C4-2B (cell line): ENCODE measurements around the gene FBXW9.

Experiments
- ZFX ChIP-seq: fragments of 450-650 bp; IDR thresholded peaks from 2 replicates; pipeline ENCODE4 v1.6.1; 2017
- TF ChIP-seq, protein P1 (sequence below): fragments of 450-650 bp; conservative IDR thresholded peaks from 2 replicates; pipeline ENCODE4 v1.5.1; 2017; ENCODE audit warnings: mild to moderate bottlenecking

DNA sequence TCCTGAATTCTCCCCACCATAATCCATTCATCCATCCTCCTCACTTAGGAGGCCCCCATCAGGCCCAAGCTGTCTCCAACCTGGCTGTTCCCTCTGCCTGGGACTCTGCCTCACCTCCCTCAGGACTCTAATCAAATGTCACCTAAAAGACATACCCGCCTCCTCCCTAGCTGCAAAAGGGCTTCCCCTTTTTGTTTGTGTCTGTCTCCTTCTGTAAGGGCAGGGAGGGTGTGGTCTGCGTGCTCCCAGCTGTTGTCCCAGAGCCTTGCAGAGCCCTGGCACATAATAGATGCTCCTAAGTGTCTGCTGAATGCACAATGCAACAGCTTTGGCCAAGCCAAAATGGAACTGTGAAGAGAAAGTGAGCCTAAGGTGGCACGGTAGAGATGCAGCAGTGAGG is 33.6 kb upstream of the FBXW9 start:
- TF ChIP-seq, protein P1, sequence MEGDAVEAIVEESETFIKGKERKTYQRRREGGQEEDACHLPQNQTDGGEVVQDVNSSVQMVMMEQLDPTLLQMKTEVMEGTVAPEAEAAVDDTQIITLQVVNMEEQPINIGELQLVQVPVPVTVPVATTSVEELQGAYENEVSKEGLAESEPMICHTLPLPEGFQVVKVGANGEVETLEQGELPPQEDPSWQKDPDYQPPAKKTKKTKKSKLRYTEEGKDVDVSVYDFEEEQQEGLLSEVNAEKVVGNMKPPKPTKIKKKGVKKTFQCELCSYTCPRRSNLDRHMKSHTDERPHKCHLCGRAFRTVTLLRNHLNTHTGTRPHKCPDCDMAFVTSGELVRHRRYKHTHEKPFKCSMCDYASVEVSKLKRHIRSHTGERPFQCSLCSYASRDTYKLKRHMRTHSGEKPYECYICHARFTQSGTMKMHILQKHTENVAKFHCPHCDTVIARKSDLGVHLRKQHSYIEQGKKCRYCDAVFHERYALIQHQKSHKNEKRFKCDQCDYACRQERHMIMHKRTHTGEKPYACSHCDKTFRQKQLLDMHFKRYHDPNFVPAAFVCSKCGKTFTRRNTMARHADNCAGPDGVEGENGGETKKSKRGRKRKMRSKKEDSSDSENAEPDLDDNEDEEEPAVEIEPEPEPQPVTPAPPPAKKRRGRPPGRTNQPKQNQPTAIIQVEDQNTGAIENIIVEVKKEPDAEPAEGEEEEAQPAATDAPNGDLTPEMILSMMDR: no peak
- no peak for TF ChIP-seq ZFX
